ENCODE measurements around the gene ATP1A1.

ATP1A1 gene

GRCh38 chr1:116446686-116447085 is 73.6 kb downstream of the ATP1A1 start:
- DNase-seq, result no peak

DNA sequence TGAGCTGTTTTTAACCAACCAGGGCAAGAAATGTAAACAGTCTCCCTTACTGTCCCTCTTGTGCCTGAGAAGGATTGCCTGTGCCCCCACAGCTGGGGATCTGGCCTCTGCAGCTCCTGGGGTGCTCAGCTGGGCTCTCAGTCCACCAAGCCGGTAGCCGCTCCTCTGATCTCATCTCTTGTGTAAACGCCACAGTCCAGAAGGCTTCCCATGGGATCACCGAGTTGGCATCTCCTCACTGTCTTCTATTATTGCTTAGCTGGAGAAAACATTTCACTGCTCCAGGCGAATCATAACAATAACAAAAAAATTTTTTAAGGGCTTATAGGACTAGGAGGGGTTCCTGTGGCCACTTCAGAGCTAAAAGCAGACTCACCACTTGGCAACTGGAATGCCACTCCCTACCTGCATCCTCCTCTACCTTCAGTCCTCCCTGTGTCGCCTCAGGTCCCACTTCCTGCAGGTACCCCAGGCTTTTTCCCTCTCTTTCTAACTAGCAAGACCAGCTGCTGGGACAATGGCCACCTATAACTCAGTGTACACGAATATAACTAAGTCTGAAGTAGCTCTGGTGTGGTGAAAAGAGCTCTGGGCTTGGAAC is 75.8 kb downstream of the ATP1A1 start:
- DNase-seq, result peak in 1 of 2 experiments; percentile 3

DNA sequence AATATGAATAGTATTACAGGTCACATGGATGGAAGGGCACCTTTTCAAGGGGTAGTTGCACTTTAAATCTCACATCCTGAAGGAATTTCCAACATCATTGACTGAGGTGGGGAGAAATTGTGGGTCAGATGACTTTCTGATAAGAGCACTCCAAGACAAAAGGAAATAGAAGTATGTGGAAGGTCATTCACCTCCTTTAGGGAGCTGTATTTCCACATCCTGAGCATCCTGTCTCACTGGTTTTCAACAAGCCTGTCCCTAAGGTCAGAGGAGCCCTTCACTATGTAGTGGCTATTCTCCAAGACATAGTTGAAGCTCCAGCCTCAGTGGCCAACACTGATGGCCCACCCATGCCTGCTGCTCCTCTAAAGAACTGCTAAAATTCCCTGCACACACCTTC is 76.5 kb downstream of the ATP1A1 start:
- DNase-seq, result no peak

- DNase-seq, result no peak
These were observed 78.7 kb downstream of the ATP1A1 start for GRCh38 chr1:116451702-116452101.

DNA sequence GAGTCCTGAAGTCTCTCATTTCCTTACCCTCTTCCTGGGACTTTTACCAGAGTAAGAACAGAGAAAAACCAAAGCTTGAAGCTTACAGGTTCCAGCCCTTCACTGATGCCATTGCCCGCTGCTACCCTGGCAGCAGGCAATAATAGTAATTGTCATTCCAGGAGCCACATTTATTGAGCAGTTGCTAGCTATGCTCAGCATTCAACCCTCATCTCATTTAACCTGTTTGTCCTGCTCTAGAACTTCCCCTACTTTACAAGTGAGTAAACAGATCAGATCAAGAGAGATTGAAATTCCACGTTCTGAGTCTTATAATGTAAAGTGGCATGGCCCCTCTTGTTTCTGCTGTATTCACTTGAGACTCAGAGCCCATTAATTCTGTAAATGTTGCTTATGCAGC is 80.4 kb downstream of the ATP1A1 start:
- DNase-seq, result no peak

- no peak for DNase-seq
These were observed 80.9 kb downstream of the ATP1A1 start for GRCh38 chr1:116453906-116454305.

All from SHP77 (cell line).